Brain microvascular endothelial cell (primary cell): ENCODE data around the gene PRDM16.
A peak's percentile ranks its signal among the peaks of the same experiment; 100 is the strongest.

Experiments used
- DNase-seq: peaks from one replicate; pipeline ENCODE4 v3.0.0-alpha.2; 2020
- H3K27ac ChIP-seq: fragments of 250-450 bp; sonication (Bioruptor Pico); 2 replicates; pipeline ENCODE4 v1.5.1; 2020; ENCODE audit warnings: mild to moderate bottlenecking, moderate library complexity
- H3K27me3 ChIP-seq: fragments of 250-450 bp; sonication (Bioruptor Pico); replicated peaks from 2 replicates; pipeline ENCODE4 v1.5.1; 2020; ENCODE audit warnings: mild to moderate bottlenecking
- H3K36me3 ChIP-seq: fragments of 250-450 bp; sonication (Bioruptor Pico); replicated peaks from 2 replicates; pipeline ENCODE4 v1.5.1; 2020; ENCODE audit warnings: mild to moderate bottlenecking
- H3K4me3 ChIP-seq: 2 replicates; pipeline ENCODE4 v1.5.1; 2011; ENCODE audit warnings: low read depth, mild to moderate bottlenecking, control low read depth, low read length, moderate library complexity
- CTCF ChIP-seq: IDR thresholded peaks from 2 replicates; pipeline ENCODE4 v1.5.1; 2011; ENCODE audit warnings: low read depth, mild to moderate bottlenecking, moderate library complexity, low read length, control low read depth, inconsistent platforms; ENCODE audit errors: missing control alignments
- in situ Hi-C: cut with HindIII; loops from 2 replicates; pipeline ENCODE4 v1.10.0; 2017; ENCODE audit warnings: low sequenced_read_pairs, low pct_ligation_motif_present

The PRDM16 gene

GRCh38 chr1:3068564-3069431, at the start of gene PRDM16:
PRDM16 (plus strand) TSS chr1:3069203; CDS start chr1:3069260, 57 bp downstream.
- H3K27me3 ChIP-seq: peaks cover 74% of the 10 kb centered on the region
- H3K36me3 ChIP-seq: no peaks in the 10 kb centered on the region
- H3K4me3 ChIP-seq: peak within 1 kb of the TSS; percentile 55
- TF ChIP-seq CTCF: no peak
- in situ Hi-C loops: loop anchor here (25.0 kb wide), 1 partner anchor 344 kb away; no protein-coding TSS in a partner anchor
- DNase-seq: peak; percentile 32
- H3K27ac ChIP-seq: no peak within 1 kb of the TSS

- no peaks in the 10 kb centered on the region for H3K27me3 ChIP-seq
- H3K27ac ChIP-seq: no peak overlapping the region
- no peak for DNase-seq
- no peaks in the 10 kb centered on the region for H3K36me3 ChIP-seq
- TF ChIP-seq CTCF: no peak
- in situ Hi-C loops: no loop called here
- H3K4me3 ChIP-seq: no peak overlapping the region
Observed at GRCh38 chr1:3019516-3020051, 49.4 kb upstream of the PRDM16 start.

- Histone ChIP-seq H3K4me3 (no peak overlapping the region), H3K36me3 (no peaks in the 10 kb centered on the region), H3K27me3 (no peaks in the 10 kb centered on the region), H3K27ac (no peak overlapping the region)
- no peak for TF ChIP-seq CTCF
- DNase-seq: no peak
- in situ Hi-C loops: no loop called here
Observed at GRCh38 chr1:3020263-3020909, 48.6 kb upstream of the PRDM16 start.

- Histone ChIP-seq H3K36me3 (no peaks in the 10 kb centered on the region), H3K27me3 (no peaks in the 10 kb centered on the region), H3K4me3 (no peak within 1 kb of the TSS), H3K27ac (no peak within 1 kb of the TSS)
- no peak for DNase-seq
- TF ChIP-seq CTCF: no peak
- in situ Hi-C loops: no loop called here
Observed at GRCh38 chr1:3021233-3021671, 47.8 kb upstream of the PRDM16 start, which contains the start of gene ACTRT2. ACTRT2 (plus strand) TSS chr1:3021467; CDS start chr1:3021687, 220 bp downstream.

- Histone ChIP-seq H3K36me3 (no peaks in the 10 kb centered on the region), H3K27me3 (no peaks in the 10 kb centered on the region), H3K27ac (no peak overlapping the region), H3K4me3 (no peak overlapping the region)
- TF ChIP-seq CTCF: no peak
- DNase-seq: no peak
- in situ Hi-C loops: no loop called here
Observed at GRCh38 chr1:3021801-3022401, 47.1 kb upstream of the PRDM16 start.
